ENCODE measurements around the gene SMAD7. TPM values are rescaled to one million over a fixed set of nuclear protein-coding genes. Genes with fewer than 3 reads are reported as not detected.

The SMAD7 gene
- total and polyA plus RNA-seq, 2 experiments from 2014 or later: 11.8 to 29.8 TPM

GRCh38 chr18:48963586-48964470 lies 13.1 kb upstream of the SMAD7 start:
- H3K4me1 Mint-ChIP-seq: peaks cover 55% of the 10 kb centered on the region
- H3K4me3 ChIP-seq: no peak overlapping the region
- peaks cover 7% of the 10 kb centered on the region; the same call in 2 of the 3 replicates for H3K36me3 Mint-ChIP-seq (ENCODE audit: low read depth)
- ATAC-seq (no peak), DNase-seq (ENCODE audit: low spot score) (no peak)
- H3K9me2 ChIP-seq (ENCODE audit: insufficient read depth): peaks cover 4% of the 10 kb centered on the region; the same call in 1 of the 2 replicates
- TF ChIP-seq ETS1 (IDR thresholded peaks at IDR 0.05) (no peak), EZH2 (IDR thresholded peaks at IDR 0.05; ENCODE audit: low read depth, unreplicated experiment) (no peak), ZNF114 (CRISPR knock-in tag; IDR thresholded peaks at IDR 0.05) (no peak), CTCF (conservative IDR thresholded peaks at IDR 0.05; ENCODE audit: low read depth in 2 of 2) (no peak), JUNB (IDR thresholded peaks at IDR 0.05; ENCODE audit: unreplicated experiment) (no peak), REST (IDR thresholded peaks at IDR 0.05; ENCODE audit: unreplicated experiment) (no peak), POLR2AphosphoS5 (IDR thresholded peaks at IDR 0.05; ENCODE audit: low read depth) (no peak), NANOG (IDR thresholded peaks at IDR 0.05; ENCODE audit: borderline replicate concordance) (no peak), ZNF331 (CRISPR knock-in tag; IDR thresholded peaks at IDR 0.05; ENCODE audit: low read depth) (no peak), STAT1 (IDR thresholded peaks at IDR 0.05; ENCODE audit: unreplicated experiment) (no peak), EZH2phosphoT487 (IDR thresholded peaks at IDR 0.05; ENCODE audit: unreplicated experiment) (no peak), CREB1 (CRISPR knock-in tag; IDR thresholded peaks at IDR 0.05; ENCODE audit: low read depth) (no peak)
- peaks cover 27% of the 10 kb centered on the region for H3K27me3 Mint-ChIP-seq (ENCODE audit: insufficient read depth, low read depth, poor library complexity)
- H3F3A ChIP-seq (replicated peaks; ENCODE audit: low read depth): peaks cover 19% of the 10 kb centered on the region
- no peak overlapping the region for H2AFZ ChIP-seq
- H4K20me1 ChIP-seq (replicated peaks; ENCODE audit: insufficient read depth): no peaks in the 10 kb centered on the region
- H3K27ac ChIP-seq (ENCODE audit: low read depth): no peak overlapping the region
- H3K4me2 ChIP-seq: no peak overlapping the region
- no peaks in the 10 kb centered on the region for H3K27me3 ChIP-seq (ENCODE audit: insufficient read depth)
- peaks cover 50% of the 10 kb centered on the region for H3K4me1 ChIP-seq (ENCODE audit: insufficient read depth)
- H3K36me3 ChIP-seq (ENCODE audit: insufficient read depth): no peaks in the 10 kb centered on the region
- H3K9me3 Mint-ChIP-seq: no peaks in the 10 kb centered on the region; the same call in 2 of the 3 replicates
- peak overlapping the region; percentile 39 for H3K27ac Mint-ChIP-seq
- no peaks in the 10 kb centered on the region for H3K79me2 ChIP-seq (replicated peaks; ENCODE audit: insufficient read depth)
- H3K4me3 Mint-ChIP-seq: no peak overlapping the region
